OCI-LY1 (cell line): ENCODE measurements around the gene BORCS6.

ENCODE experiments used
- H2AFZ ChIP-seq: fragments of 200-600 bp; sonication (generic), shearing (Covaris generic); 2 replicates; pipeline ENCODE4 v1.6.0; 2014; ENCODE audit warnings: antibody characterized with exemption, mild to moderate bottlenecking, low read length
- H3F3A ChIP-seq: fragments of 200-600 bp; sonication (generic), shearing (Covaris generic); 2 replicates; pipeline ENCODE4 v1.6.0; 2014; ENCODE audit warnings: mild to moderate bottlenecking, antibody characterized with exemption, low read length, moderate library complexity; ENCODE audit not compliant: insufficient read depth
- H3K27ac ChIP-seq: fragments of 200-600 bp; sonication (generic); 2 replicates; pipeline ENCODE4 v1.5.1; 2014; ENCODE audit warnings: low read length, mixed run types, mild to moderate bottlenecking, low read depth; ENCODE audit not compliant: poor library complexity, severe bottlenecking
- H3K27me3 ChIP-seq: fragments of 200-600 bp; sonication (generic); 2 replicates; pipeline ENCODE4 v1.6.0; 2014; ENCODE audit warnings: antibody characterized with exemption, mild to moderate bottlenecking, low read length, moderate library complexity; ENCODE audit not compliant: insufficient read depth
- H3K36me3 ChIP-seq: fragments of 200-600 bp; sonication (generic); 2 replicates; pipeline ENCODE4 v1.6.1; 2014; ENCODE audit warnings: mild to moderate bottlenecking, antibody characterized with exemption, low read length, moderate library complexity, mixed read lengths; ENCODE audit not compliant: insufficient read depth
- H3K4me1 ChIP-seq: fragments of 200-600 bp; sonication (generic); 2 replicates; pipeline ENCODE4 v1.5.1; 2014; ENCODE audit warnings: mild to moderate bottlenecking, low read length, moderate library complexity; ENCODE audit not compliant: insufficient read depth, severe bottlenecking
- H3K4me2 ChIP-seq: fragments of 200-600 bp; sonication (generic), shearing (Covaris generic); 2 replicates; pipeline ENCODE4 v1.6.1; 2014; ENCODE audit warnings: low read length
- H3K4me3 ChIP-seq: fragments of 200-600 bp; sonication (generic); 2 replicates; pipeline ENCODE4 v1.5.1; 2014; ENCODE audit warnings: low read length, low read depth, mild to moderate bottlenecking, mixed read lengths; ENCODE audit not compliant: poor library complexity, severe bottlenecking
- H3K79me2 ChIP-seq: fragments of 200-600 bp; shearing (Covaris generic); 2 replicates; pipeline ENCODE4 v1.6.1; 2016; ENCODE audit warnings: mixed run types, low read length, mixed read lengths; ENCODE audit not compliant: insufficient read depth
- H3K9ac ChIP-seq: fragments of 200-600 bp; sonication (generic), shearing (Covaris generic); 2 replicates; pipeline ENCODE4 v1.6.1; 2014; ENCODE audit warnings: mild to moderate bottlenecking, low read length, mixed read lengths
- H3K9me2 ChIP-seq: fragments of 200-600 bp; sonication (generic), shearing (Covaris generic); 2 replicates; pipeline ENCODE4 v1.6.1; 2014; ENCODE audit warnings: low read depth, mild to moderate bottlenecking, low read length, mixed read lengths
- H3K9me3 ChIP-seq: fragments of 200-600 bp; shearing (Covaris generic); 2 replicates; pipeline ENCODE4 v1.6.1; 2014; ENCODE audit warnings: low read length, mixed read lengths
- H4K20me1 ChIP-seq: fragments of 200-600 bp; sonication (generic), shearing (Covaris generic); 2 replicates; pipeline ENCODE4 v1.6.0; 2016; ENCODE audit warnings: mild to moderate bottlenecking, low read length; ENCODE audit not compliant: insufficient read depth
- CTCF ChIP-seq: fragments of 200-600 bp; sonication (generic), shearing (Covaris generic); IDR thresholded peaks from 2 replicates; pipeline ENCODE4 v1.5.1; 2017; ENCODE audit warnings: mild to moderate bottlenecking, antibody characterized with exemption, low read length, moderate library complexity, mixed read lengths
- EZH2 ChIP-seq: fragments of 200-600 bp; sonication (generic), shearing (Covaris generic); IDR thresholded peaks from 2 replicates; pipeline ENCODE4 v1.8.0; 2017; ENCODE audit warnings: borderline replicate concordance, mixed run types, mild to moderate bottlenecking, antibody characterized with exemption, low read length, moderate library complexity, mixed read lengths

BORCS6 gene

GRCh38 chr17:8150194-8151119 lies 39.5 kb downstream of the BORCS6 start:
- H3K9me3 ChIP-seq, result no peaks in the 10 kb centered on the region
- TF ChIP-seq CTCF (no peak), EZH2 (no peak)
- H2AFZ ChIP-seq, result no peak overlapping the region
- peaks cover 45% of the 10 kb centered on the region for H3K4me1 ChIP-seq
- H3K4me3 ChIP-seq, result peak overlapping the region; percentile 70
- peak overlapping the region; percentile 77 for H3K4me2 ChIP-seq
- no peaks in the 10 kb centered on the region for H3F3A ChIP-seq
- no peaks in the 10 kb centered on the region for H3K27me3 ChIP-seq
- peak overlapping the region; percentile 36 for H3K27ac ChIP-seq
- peaks cover 36% of the 10 kb centered on the region for H3K36me3 ChIP-seq
- no peaks in the 10 kb centered on the region for H3K79me2 ChIP-seq
- no peaks in the 10 kb centered on the region for H4K20me1 ChIP-seq
- H3K9me2 ChIP-seq, result no peaks in the 10 kb centered on the region
- H3K9ac ChIP-seq, result peak overlapping the region; percentile 45; the same call in 1 of the 2 replicates

- Histone ChIP-seq H3K9me3 (no peaks in the 10 kb centered on the region), H3F3A (no peaks in the 10 kb centered on the region), H3K4me2 (no peak overlapping the region), H3K4me3 (no peak overlapping the region), H3K4me1 (peaks cover 37% of the 10 kb centered on the region), H3K9ac (no peak overlapping the region), H4K20me1 (no peaks in the 10 kb centered on the region), H3K36me3 (peaks cover 36% of the 10 kb centered on the region), H2AFZ (no peak overlapping the region), H3K27ac (no peak overlapping the region), H3K27me3 (no peaks in the 10 kb centered on the region), H3K9me2 (no peaks in the 10 kb centered on the region), H3K79me2 (no peaks in the 10 kb centered on the region)
- TF ChIP-seq EZH2 (no peak), CTCF (no peak)
These were observed 40.4 kb downstream of the BORCS6 start for GRCh38 chr17:8149419-8150193.

GRCh38 chr17:8148560-8148959 lies 41.4 kb downstream of the BORCS6 start:
- H3K9ac ChIP-seq, result no peak overlapping the region

More at GRCh38 chr17:8148560-8148959, 41.4 kb downstream of the BORCS6 start:
- peaks cover 26% of the 10 kb centered on the region for H3K4me1 ChIP-seq
- H3K27me3 ChIP-seq, result no peaks in the 10 kb centered on the region
- no peaks in the 10 kb centered on the region for H3F3A ChIP-seq
- H2AFZ ChIP-seq, result no peak overlapping the region
- no peaks in the 10 kb centered on the region for H4K20me1 ChIP-seq
- H3K9me2 ChIP-seq, result no peaks in the 10 kb centered on the region
- TF ChIP-seq CTCF (no peak), EZH2 (no peak)
- no peaks in the 10 kb centered on the region for H3K79me2 ChIP-seq
- no peak overlapping the region for H3K4me3 ChIP-seq
- no peaks in the 10 kb centered on the region for H3K9me3 ChIP-seq
- H3K27ac ChIP-seq, result no peak overlapping the region
- H3K4me2 ChIP-seq, result no peak overlapping the region
- peaks cover 40% of the 10 kb centered on the region for H3K36me3 ChIP-seq
